GM18502 (cell line): ENCODE results near the gene EGR2.
"Not testable (repeated sequence)": the region's sequence is repeated elsewhere in the genome, so short reads cannot be mapped to it uniquely, and the experiment has no call there.

Experiments used
- ATAC-seq: cut with Tn5 transposase; IDR thresholded peaks from one replicate; pipeline ENCODE4 v1.9.1; 2021; ENCODE audit warnings: mild to moderate bottlenecking; ENCODE audit not compliant: unreplicated experiment, poor library complexity

The EGR2 gene

DNA sequence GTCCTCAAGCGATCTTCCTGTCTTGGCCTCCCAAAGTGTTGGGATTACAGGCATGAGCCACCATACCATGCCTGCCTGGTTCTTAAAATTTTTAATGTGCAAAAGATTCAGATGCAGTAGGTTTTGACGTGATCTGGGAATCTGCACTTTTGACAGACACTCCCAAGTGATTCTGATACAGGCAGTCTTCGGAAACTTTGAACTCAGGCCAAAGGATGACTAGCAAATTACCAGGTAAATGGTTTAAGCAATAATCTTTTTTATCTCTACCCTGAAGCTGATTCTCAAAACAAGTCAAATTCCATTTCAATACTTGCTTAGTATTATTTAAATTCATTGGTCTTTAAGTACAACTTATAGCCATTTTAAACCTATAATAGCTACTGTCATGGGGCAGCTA, 14.3 kb downstream of the EGR2 start:
- ATAC-seq: no peak

DNA sequence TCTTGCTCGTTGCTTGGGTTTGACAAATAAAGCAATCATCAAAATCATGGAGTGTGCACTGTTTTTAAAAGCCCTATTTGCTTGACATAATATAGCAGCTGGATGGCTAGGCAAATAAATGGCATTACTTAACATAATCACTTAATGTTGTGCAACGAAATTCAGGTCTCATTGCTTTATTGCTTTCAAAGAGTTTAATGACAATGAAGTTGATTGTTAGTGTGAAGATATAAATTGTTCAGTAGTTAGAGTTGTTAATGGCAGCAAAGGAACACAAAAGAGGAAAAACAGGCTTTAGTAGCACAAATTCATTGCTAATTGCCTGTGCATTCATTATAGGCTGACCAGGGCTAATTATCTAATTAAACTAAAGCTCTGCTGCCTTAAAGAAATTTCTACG, 19.3 kb downstream of the EGR2 start:
- ATAC-seq: no peak

DNA sequence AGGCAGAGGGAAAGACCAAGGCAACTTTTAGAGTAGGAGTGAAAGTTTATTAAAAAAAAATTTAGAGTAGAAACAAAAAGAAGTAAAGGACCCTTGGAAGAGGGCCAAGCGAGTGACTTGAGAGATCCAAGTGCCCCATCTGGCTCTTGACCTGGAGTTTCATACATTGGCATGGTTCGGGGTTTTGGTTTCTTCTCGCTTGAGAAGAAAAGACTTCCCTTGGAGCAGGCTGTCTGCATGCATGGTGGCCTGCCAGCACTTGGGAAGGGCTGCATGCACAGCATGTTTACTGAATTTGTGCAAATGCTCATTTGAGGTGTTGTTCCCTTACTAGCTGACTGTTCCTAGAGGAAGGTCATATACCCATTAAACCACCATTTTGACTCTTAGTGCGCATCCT, 20.4 kb downstream of the EGR2 start:
- no peak for ATAC-seq

DNA sequence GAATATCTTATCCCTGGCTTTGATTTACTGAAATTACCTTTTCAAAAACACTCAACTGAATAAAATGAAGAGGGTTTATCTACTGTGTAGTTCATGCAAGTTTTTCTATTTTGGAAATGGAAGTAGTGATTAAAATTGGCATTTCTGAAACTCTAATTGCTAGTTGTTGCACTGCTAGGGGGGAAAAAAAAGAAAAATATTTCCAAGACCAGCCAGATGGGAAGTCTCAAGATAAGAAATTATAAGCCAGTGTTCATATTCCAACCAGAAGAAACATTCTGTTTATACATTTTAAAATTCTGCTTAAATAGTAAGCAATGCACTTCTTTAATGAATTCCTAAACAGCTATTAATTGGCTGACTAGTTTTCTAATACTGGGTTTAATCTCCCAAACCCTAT, 21.1 kb downstream of the EGR2 start:
- no peak for ATAC-seq

DNA sequence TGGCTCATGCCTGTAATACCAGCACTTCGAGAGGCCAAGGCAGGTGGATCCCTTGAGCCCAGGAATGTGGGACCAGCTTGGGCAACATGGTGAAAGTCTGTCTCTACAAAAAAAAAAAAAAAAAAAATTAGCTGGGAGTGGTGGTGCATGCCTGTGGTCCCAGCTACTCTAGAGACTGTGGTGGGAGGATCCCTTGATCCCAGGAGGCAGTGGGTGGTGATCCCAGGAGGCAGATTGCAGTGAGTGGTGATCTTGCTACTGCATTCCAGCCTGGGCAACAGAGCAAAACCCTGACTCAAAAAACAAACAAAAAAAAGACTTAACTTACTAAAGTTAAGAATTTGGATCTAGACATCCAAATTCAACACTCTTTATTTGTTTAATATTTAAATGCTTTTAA, 21.9 kb downstream of the EGR2 start:
- no peak for ATAC-seq

DNA sequence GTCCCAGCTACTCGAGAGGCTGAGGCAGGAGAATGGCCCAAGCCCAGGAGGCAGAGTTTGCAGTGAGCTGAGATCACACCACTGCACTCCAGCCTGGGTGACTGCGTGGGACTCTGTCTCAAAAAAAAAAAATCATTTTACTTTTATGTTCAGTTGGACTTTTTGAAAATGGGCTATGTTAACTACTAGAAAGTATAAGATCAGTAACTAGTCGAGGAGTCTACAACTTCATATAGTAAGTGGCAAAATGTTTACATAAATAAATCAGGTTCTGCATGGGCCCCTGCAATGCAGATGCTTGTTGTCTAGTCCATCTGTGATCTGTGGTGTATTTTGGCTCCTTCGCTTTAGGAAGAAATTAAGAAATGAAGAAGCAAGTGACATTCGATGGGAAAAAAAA, 23.9 kb downstream of the EGR2 start:
- ATAC-seq: no peak

DNA sequence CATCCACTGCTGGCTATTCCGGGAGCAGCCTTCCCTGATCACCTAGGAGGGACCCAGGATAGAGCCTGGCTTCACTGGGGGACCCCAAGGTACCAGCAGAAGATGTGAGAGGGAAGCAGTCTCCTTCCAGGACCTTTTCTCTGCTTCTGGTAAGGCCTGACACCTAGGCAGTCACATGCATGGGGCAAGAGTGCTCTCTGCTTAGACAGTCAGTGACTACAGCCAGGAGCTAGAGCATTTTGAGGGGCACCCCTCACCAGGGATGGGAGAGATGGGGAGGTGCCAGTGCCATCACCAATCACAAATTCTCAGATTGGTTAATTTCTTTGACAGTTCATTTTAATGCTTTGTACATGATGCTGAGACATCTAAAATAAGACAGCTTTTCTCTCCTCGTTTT, 25.6 kb downstream of the EGR2 start:
- no peak for ATAC-seq

DNA sequence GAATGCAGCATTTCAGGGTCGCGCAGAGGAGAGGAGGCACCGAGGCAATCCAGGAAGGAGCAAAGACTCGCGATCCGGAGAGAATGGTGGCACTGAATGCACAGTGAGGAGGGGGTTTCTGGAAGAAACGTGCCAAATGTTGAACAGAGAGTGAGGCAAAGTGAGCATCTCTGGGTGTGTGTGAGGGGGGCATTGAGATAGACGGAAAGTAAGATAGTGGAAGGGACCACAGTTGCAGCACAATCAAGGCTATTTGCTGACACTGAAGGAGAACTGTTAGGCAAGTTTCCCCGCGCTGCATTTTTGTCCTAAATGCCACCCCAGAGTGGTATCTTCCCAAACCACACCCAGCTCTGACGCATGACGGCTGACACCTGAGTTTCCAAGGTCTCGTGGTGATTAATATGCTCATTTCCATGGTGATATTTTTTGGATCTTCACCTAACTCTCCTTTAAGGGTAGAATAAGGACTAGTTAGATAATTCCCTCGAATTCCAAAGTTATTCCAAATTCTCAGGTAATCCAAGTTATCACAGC, 26.1 kb downstream of the EGR2 start:
- ATAC-seq: no peak

DNA sequence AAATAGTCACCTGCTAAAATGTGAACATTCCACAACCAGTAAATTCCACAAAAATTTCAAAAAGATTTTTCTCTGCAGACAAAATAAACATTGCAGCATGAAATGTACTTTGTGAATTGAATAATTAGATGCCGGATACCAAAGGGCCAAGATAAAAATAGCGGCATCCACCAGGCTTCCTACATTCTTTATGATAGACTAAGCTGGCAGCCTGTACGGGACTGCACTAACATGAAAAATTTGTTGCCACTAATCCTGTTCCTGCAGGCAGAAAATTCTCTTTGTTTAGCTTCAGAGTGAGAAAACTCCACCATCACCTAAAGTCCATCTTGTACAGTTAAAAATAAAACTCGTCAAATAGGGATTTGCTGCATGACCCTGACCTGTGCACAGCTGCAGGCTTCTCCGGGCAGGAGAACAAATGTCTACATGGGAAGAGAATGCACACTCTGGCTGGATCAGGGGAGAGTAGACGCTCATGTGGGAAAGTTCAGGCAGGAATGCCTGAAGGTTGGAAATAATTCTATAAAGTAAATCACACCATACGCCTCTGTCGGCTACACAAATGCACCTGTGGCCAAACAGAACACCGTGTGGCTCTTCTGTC, 27.2 kb downstream of the EGR2 start:
- no peak for ATAC-seq

DNA sequence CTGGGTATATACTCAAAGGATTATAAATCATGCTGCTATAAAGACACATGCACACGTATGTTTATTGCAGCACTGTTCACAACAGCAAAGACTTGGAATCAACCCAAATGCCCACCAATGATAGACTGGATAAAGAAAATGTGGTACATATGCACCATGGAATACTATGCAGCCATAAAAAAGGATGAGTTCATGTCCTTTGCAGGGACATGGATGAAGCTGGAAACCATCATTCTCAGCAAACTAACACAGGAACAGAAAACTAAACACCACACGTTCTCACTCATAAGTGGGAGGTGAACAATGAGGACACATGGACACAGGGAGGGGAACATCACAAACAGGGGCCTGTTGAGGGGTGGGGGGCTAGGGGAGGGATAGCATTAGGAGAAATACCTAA, 27.9 kb downstream of the EGR2 start:
- ATAC-seq: not testable (repeated sequence)

DNA sequence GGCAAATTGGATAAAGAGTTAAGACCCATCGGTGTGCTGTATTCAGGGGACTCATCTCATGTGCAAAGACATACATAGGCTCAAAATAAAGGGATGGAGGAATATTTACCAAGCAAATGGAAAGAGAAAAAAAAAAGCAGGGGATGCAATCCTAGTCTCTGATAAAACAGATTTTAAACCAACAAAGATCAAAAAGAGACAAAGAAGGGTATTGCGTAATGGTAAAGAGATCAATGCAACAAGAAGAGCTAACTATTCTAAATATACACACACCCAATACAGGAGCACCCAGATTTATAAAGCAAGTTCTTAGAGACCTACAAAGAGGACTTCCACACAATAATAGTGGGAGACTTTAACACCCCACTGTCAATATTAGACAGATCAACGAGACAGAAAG, 31.6 kb downstream of the EGR2 start:
- not testable (repeated sequence) for ATAC-seq

DNA sequence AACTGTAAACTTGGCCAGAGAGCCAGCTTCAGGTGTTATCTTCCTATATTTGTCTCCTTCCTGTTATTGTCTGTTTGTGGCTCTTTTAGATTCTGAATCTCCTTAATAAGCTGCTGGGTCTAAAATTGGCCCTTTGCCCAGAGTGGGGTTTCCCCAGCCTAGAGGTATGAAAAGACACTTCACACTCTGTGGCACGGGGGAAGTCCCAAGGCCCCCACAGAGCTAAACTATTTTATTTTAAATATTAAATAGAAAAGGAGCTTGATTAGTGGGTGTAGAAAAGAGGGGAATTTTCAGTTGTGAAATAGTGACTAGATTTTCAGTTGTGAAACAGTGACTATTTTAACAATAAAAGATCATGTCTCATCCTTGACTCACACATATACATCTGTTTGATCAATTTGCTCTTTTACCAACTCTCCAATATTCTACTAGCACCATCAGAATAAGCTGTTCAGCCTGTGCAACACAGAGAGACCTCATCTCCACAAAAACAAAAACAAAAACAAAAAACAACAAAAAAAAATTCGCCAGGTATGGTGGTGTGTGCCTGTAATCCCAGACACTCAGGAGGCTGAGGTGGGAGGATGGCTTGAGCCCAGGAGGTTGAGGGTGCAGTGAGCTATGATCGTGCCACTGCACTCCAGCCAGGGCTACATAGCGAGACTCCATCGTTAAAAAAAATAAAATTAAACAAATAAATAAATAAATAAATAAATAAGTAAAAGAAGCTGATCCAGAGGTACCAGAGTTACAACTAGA, 36.5 kb downstream of the EGR2 start:
- peak; percentile 93 for ATAC-seq

DNA sequence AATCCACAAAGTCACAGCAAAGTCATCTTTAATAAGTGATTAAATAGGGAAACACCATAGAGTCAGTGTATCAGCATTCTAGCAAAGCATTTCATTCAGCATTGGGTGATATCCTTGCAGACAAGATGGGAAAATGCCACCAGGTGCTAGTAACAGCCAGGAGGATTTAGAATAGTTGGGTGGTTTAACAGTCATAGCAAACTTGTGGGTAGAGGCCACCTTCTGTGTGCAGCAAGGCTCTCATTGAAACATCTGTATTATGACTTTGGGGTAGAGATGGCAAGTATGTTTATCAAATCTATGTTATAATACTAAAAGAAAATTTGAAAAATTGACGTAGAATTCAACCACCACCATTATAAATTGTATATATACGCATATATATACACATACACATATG, 38.0 kb downstream of the EGR2 start:
- ATAC-seq: peak; percentile 54

DNA sequence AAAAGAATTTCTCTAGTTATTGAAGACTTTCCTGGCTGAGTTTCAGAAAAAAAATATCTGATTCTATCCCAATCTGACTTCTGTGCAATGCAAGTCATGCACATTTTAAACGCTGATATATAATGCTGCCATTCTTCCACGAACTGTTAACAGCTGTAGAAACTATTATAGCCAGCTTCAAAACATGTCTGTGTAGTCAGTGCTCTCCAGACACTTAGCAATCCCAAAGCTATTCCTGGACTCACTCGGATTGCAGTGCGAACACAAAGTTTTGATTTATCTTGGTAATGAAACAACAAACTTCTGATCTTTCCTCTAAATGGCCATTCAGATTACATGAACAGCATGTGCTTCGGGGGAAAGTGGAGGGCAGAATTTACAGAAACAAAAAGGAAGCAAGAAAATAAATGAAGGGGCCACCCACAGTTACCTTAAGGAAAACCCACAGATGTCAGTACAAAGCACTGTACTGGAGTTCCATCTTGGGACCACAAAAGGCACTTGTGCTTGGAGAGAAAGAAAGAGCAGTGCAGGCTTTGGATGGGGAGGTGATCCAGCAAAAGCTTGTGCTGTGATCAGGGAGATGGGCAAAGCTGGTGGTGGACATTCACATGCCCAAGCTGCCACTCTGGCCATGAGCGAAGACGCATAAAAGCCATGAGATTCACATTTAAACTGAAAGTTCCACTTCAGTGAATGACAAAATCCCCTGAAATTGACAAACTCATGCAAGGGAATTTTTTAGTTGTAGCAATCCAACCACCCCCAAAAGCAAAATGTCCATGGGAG, 43.8 kb downstream of the EGR2 start:
- ATAC-seq: no peak

DNA sequence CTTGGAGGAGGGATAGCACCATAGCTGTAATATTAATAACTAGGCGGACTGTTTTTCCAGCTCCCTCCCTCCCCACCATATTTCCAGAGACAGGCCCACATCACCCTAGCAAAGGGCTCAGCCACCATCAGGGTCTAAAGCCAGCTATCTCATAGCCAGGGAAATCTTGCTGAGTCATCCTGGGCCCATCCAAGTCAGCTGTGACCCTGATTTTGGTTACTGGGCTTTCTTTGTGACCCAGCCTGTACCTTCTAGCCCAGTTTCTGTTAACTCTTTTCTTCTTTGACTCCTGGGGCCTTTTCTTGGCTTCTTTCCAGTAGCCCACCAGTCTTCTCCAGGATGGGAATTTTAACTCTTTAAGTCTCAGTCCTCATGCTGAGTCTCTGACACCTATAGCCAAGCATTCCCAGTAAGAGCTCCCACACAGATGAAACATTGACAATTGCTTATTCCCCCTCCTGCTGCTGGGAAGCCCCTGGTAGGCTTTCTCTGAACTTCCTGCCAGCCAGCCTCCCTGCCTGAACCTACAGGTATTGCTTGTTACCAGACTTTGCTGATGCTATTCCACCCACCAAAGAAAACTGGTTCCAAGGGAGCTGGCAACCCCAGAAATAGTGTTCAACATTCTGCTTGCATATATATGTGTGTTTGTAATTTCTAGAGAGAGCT, 46.5 kb downstream of the EGR2 start:
- peak; percentile 74 for ATAC-seq

DNA sequence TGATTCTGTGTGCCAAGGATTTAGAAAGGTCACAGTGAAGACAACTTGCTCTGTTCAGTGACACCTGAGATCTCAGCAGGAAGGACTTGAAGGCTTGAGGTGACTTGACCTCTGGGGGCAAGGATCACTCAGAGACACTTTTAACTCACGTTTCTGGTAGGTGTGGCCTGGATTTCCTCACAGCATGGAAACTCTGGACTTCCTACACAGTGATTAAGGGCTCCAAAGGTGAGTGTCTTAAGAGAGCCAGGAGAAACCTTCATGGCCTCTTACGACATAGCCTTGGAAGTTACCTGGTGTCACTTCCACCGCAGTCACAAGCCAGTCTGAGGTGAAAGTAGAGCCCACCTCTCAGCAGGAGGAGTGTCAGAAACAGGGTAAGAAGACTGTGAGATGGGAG, 49.8 kb downstream of the EGR2 start:
- ATAC-seq: no peak

DNA sequence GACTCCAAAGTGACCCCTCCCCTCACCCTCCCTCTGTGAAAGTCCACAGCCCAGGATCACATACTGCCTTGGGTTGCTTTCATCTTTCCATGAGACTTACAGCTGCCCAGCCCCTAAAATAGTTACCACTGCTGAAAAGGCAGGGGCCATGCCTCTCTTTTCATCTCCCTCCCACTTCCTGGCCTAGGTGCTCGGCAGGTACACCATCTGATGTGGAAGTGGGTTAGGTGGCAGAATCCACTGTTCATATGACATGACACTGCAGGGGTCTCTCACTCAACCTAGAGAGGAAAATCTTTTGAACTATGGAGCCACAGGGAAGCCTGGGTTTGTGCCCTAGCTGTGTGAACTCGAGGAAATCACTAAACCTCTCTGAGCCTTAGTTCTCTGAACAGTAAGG, 50.4 kb downstream of the EGR2 start:
- ATAC-seq: no peak

DNA sequence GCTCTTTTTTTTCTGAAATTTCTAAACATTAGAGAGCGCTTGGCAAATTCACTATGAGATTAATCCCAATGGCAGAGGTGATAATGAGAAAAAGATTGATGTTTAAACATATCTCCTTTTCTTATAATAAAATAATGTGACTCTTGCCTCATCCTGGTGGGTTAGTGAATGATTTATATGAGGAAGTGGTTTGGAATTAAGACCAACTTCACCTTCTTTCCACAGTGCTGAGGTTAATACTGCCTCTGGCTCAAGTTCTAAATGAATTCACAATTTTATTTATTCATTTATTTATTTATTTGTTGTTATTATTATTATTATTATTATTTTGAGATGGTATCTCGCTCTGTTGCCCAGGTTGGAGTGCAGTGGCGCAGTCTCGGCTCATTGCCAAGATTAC, 52.2 kb downstream of the EGR2 start:
- no peak for ATAC-seq

DNA sequence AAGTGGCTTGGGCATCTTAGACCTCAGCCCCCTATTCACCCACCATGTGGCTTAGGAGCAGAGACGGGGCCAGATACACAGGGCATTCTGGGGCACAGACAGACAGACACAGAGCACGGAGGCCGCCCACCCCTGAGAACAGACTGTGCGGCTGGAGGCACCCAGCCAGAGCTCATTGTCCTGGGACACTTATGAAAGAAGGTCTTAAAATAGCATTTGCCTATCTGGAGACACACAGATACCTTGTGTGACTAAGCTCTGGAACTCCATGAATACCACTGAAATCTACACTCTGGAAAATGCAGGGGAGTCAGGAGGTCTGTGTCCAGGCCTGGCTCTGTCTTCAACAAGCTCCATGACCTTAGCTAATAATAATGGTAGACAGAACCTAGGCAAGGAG, 53.0 kb downstream of the EGR2 start:
- no peak for ATAC-seq
